Hepatocyte (in vitro differentiated cells): ENCODE results near the gene SYT1.

ENCODE experiments used
- EZH2phosphoT487 ChIP-seq: fragments of 200-600 bp; sonication (generic); IDR thresholded peaks from one replicate; pipeline ENCODE4 v1.6.1; 2018; ENCODE audit warnings: antibody characterized with exemption, mild to moderate bottlenecking, low read depth, moderate library complexity; ENCODE audit not compliant: unreplicated experiment, severe bottlenecking
- TF ChIP-seq, protein P1 (sequence below): fragments of 200-600 bp; sonication (generic); IDR thresholded peaks from 2 replicates; pipeline ENCODE4 v1.5.1; 2016; ENCODE audit warnings: antibody characterized with exemption, mild to moderate bottlenecking; ENCODE audit not compliant: poor library complexity

DNA sequence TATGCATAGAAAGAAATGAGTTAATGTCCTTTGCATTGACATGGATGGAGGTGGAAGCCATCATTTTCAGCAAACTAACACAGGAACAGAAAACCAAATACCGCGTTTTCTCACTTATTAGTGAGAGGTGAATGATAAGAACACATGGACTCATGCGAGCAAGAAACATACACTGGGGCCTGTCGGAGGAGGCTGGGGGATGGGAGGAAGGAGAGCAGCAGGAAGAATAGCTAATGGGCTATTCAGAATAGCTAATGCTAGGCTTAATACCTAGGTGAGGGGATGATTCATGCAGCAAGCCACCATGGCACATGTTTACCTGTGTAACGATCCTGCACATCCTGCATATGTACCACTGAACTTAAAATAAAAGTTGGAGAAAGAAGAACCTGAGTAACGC lies 29.1 kb upstream of the SYT1 start:
- TF ChIP-seq, protein P1, sequence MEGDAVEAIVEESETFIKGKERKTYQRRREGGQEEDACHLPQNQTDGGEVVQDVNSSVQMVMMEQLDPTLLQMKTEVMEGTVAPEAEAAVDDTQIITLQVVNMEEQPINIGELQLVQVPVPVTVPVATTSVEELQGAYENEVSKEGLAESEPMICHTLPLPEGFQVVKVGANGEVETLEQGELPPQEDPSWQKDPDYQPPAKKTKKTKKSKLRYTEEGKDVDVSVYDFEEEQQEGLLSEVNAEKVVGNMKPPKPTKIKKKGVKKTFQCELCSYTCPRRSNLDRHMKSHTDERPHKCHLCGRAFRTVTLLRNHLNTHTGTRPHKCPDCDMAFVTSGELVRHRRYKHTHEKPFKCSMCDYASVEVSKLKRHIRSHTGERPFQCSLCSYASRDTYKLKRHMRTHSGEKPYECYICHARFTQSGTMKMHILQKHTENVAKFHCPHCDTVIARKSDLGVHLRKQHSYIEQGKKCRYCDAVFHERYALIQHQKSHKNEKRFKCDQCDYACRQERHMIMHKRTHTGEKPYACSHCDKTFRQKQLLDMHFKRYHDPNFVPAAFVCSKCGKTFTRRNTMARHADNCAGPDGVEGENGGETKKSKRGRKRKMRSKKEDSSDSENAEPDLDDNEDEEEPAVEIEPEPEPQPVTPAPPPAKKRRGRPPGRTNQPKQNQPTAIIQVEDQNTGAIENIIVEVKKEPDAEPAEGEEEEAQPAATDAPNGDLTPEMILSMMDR, result no peak
- no peak for TF ChIP-seq EZH2phosphoT487
